Thoracic aorta (tissue), 2 donors: ENCODE measurements around the gene TAF6. TPM values are rescaled to one million over a fixed set of nuclear protein-coding genes. Genes with fewer than 3 reads are reported as not detected.

Experiments
- ATAC-seq: fragments of 150-250 bp; one replicate; pipeline ENCODE4 v1.8.0; 2017; ENCODE audit warnings: low read depth; ENCODE audit not compliant: insufficient number of reproducible peaks, low FRiP score
- DNase-seq: peaks from one replicate; pipeline ENCODE4 v3.0.0-alpha.2; 2020; ENCODE audit warnings: low spot score
- H3K27ac ChIP-seq, 2 donors: fragments of 200-600 bp; sonication (generic); 1 replicate in 1 of 2; 2 replicates in 1 of 2; pipeline ENCODE4 v1.5.1; 2016; ENCODE audit warnings: mild to moderate bottlenecking in 2 of 2, moderate library complexity in 2 of 2
- H3K27me3 ChIP-seq: fragments of 200-600 bp; sonication (generic); replicated peaks from 2 replicates; pipeline ENCODE4 v1.6.0; 2016; ENCODE audit warnings: mild to moderate bottlenecking; ENCODE audit not compliant: insufficient read depth
- H3K36me3 ChIP-seq: fragments of 200-600 bp; sonication (generic); one replicate; pipeline ENCODE4 v1.5.1; 2016
- H3K4me1 ChIP-seq, 2 donors: fragments of 200-600 bp; sonication (generic); 1 replicate in 1 of 2; 2 replicates in 1 of 2; pipeline versions ENCODE4 v1.5.1 to v1.6.0; 2016; ENCODE audit warnings: low read depth in 2 of 2, mild to moderate bottlenecking in 1 of 2; ENCODE audit not compliant: control insufficient read depth in 1 of 2
- H3K4me3 ChIP-seq: fragments of 200-600 bp; sonication (generic); 2 replicates; pipeline ENCODE4 v1.5.1; 2016; ENCODE audit warnings: mild to moderate bottlenecking
- H3K9me3 ChIP-seq: fragments of 200-600 bp; sonication (generic); 2 replicates; pipeline ENCODE4 v1.5.1; 2016
- CTCF ChIP-seq: fragments of 200-600 bp; sonication (generic); IDR thresholded peaks from one replicate; pipeline ENCODE4 v1.5.1; 2019; ENCODE audit warnings: antibody characterized with exemption
- total RNA-seq, 2 donors: library from RNA; depleted of rRNA; stranded (reverse); fragments of >200 nt; gene quantifications; one replicate each; pipeline versions ENCODE4 v1.1.0 to v1.2.3, GENCODE V29; 2016

TAF6 gene
- total RNA-seq, 2 donors from 2014 or later: 48.0 to 72.8 TPM

DNA sequence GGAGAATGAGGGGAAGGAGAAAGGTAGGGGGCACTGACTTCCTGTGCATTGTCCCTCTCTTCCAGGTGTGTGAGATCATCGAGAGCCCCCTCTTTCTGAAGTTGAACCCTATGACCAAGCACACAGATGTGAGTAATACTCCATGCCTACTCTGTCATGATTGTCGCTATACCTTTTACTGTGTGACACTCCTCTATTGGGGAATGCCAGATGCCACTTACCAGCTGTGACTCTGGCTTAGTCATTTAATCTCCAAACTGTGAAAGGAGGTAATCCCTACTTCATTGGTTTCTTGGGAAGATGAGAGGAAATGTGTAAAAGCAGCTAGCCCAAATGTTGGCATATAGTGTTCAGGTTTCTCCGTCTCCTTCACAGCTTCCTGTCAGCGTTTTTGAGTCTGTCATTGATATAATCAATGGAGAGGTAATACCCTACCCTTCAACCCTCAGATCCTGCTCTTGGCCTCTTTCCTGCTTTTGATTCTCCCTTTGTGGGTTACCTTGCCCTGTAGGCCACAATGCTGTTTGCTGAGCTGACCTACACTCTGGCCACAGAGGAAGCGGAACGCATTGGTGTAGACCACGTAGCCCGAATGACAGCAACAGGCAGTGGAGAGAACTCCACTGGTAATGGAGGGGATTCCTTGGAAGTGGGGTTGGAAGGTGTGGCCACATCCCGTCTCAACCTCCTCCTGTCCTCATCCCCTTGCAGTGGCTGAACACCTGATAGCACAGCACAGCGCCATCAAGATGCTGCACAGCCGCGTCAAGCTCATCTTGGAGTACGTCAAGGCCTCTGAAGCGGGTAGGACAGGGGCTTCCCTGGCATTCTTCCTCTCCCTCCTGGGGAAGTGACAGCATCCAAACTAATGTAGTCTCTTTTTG is 28.4 kb downstream of the TAF6 start:
- peaks cover 11 to 15% of the 10 kb centered on the region in 2 donors for H3K4me1 ChIP-seq
- TF ChIP-seq CTCF: no peak

GRCh38 chr7:100089458-100090196 is 29.5 kb downstream of the TAF6 start:
- H3K36me3 ChIP-seq: peaks cover 31% of the 10 kb centered on the region
- DNase-seq: no peak
- no peak for TF ChIP-seq CTCF
- H3K4me1 ChIP-seq: peaks cover 11 to 15% of the 10 kb centered on the region in 2 donors
- H3K9me3 ChIP-seq: no peaks in the 10 kb centered on the region
- H3K27me3 ChIP-seq: no peaks in the 10 kb centered on the region
- peak overlapping the region; percentile 80 for H3K4me3 ChIP-seq
- ATAC-seq: no peak
- H3K27ac ChIP-seq: peak overlapping the region; percentile 72

More for the DNA sequence above, 28.4 kb downstream of the TAF6 start:
- Histone ChIP-seq H3K36me3 (peaks cover 41% of the 10 kb centered on the region), H3K9me3 (no peaks in the 10 kb centered on the region), H3K27me3 (no peaks in the 10 kb centered on the region), H3K4me3 (no peak overlapping the region), H3K27ac (no peak overlapping the region)
- DNase-seq (no peak), ATAC-seq (no peak)

GRCh38 chr7:100088621-100089457 is 30.3 kb downstream of the TAF6 start, which contains the start of gene COPS6:
TSS of gene COPS6 (plus strand) at chr7:100088969. CDS start at chr7:100088991, 22 bp downstream.
- DNase-seq (peak; percentile 36), ATAC-seq (no peak)
- Histone ChIP-seq H3K4me3 (peak within 1 kb of the TSS; percentile 80), H3K9me3 (no peaks in the 10 kb centered on the region), H3K36me3 (peaks cover 28% of the 10 kb centered on the region), H3K27me3 (no peaks in the 10 kb centered on the region), H3K4me1 (peaks cover 11 to 15% of the 10 kb centered on the region in 2 donors), H3K27ac (peak within 1 kb of the TSS; percentile 72)
- no peak for TF ChIP-seq CTCF

DNA sequence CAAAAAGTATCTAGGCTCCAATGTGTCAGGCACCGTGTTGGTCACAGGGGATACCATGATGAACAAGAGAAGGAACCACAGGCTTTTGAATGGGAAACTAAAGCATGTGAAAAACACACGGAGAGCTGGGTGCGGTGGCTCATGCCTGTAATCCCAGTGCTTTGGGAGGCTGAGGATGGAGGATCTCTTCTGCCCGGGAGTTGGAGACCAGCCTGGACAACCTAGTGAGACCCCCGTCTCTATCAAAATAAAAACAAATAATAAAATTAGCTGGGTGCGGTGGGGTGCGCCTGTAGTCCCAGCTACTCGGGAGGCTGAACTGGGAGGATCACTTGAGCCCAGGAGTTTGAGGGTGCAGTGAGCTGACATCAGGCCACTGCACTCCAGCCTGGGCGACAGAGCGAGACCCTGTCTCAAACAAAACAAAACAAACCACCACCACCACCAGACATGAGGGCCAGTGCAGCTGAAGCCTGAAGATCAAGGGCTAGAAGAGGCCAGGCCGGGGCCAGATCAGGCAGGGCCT is 31.0 kb downstream of the TAF6 start:
- ATAC-seq (no peak), DNase-seq (no peak)
- peaks cover 11 to 15% of the 10 kb centered on the region in 2 donors for H3K4me1 ChIP-seq
- peaks cover 21% of the 10 kb centered on the region for H3K36me3 ChIP-seq
- H3K9me3 ChIP-seq: no peaks in the 10 kb centered on the region
- no peak for TF ChIP-seq CTCF
- peak overlapping the region; percentile 72 for H3K27ac ChIP-seq
- H3K27me3 ChIP-seq: no peaks in the 10 kb centered on the region
- peak overlapping the region; percentile 80 for H3K4me3 ChIP-seq
